ENCODE data around the gene HOXB7. TPM values are rescaled to one million over a fixed set of nuclear protein-coding genes. Genes with fewer than 3 reads are reported as not detected.

Gene HOXB7
- total and polyA plus RNA-seq, 2 experiments from 2014 or later, result not detected

DNA sequence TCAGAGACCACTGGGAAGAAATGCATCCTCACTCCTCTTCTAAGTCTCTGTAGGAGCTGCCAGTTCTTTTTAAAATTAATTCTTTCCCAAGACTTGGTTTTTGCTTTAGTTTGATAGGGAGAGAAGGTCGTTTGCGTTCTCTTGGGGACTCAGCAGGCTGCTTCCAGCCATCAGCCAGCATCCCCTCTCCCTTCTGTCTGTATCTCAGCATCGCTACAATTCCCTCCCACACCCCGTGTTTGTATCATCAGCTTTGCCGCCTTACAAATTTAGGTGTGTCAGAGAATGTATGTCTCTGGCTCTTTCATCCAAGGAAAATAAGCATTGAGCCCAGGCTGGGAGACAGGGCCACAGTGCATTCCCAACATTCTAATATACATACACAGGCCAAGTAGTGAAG, 11.5 kb downstream of the HOXB7 start:
- Histone ChIP-seq H3K27ac (ENCODE audit: low read depth) (no peak overlapping the region), H3K79me2 (replicated peaks; ENCODE audit: insufficient read depth) (no peaks in the 10 kb centered on the region), H3K27me3 (ENCODE audit: insufficient read depth) (peaks cover 100% of the 10 kb centered on the region), H2AFZ (no peak overlapping the region), H3K36me3 (ENCODE audit: insufficient read depth) (no peaks in the 10 kb centered on the region), H3K4me2 (no peak overlapping the region), H3K9me2 (ENCODE audit: insufficient read depth) (no peaks in the 10 kb centered on the region), H4K20me1 (replicated peaks; ENCODE audit: insufficient read depth) (peaks cover 66% of the 10 kb centered on the region), H3K4me3 (no peak overlapping the region), H3F3A (replicated peaks; ENCODE audit: low read depth) (peaks cover 64% of the 10 kb centered on the region), H3K4me1 (ENCODE audit: insufficient read depth) (peaks cover 49% of the 10 kb centered on the region)
- peaks cover 4% of the 10 kb centered on the region; the same call in 1 of the 3 replicates for H3K9me3 Mint-ChIP-seq
- H3K27me3 Mint-ChIP-seq (ENCODE audit: insufficient read depth, low read depth, poor library complexity), result peaks cover 100% of the 10 kb centered on the region
- no peak for TF ChIP-seq ZNF331 (CRISPR knock-in tag; IDR thresholded peaks at IDR 0.05; ENCODE audit: low read depth)
- TF ChIP-seq STAT1 (IDR thresholded peaks at IDR 0.05; ENCODE audit: unreplicated experiment), result no peak
- TF ChIP-seq EZH2 (IDR thresholded peaks at IDR 0.05; ENCODE audit: low read depth, unreplicated experiment), result peak; percentile 92
- TF ChIP-seq JUNB (IDR thresholded peaks at IDR 0.05; ENCODE audit: unreplicated experiment), result no peak
- no peak for TF ChIP-seq ZNF114 (CRISPR knock-in tag; IDR thresholded peaks at IDR 0.05)
- peaks cover 3% of the 10 kb centered on the region; the same call in 1 of the 3 replicates for H3K36me3 Mint-ChIP-seq (ENCODE audit: low read depth)
- DNase-seq (ENCODE audit: low spot score) (no peak), ATAC-seq (no peak)
- no peak overlapping the region for H3K4me3 Mint-ChIP-seq
- peaks cover 27% of the 10 kb centered on the region for H3K4me1 Mint-ChIP-seq
- H3K27ac Mint-ChIP-seq, result no peak overlapping the region

DNA sequence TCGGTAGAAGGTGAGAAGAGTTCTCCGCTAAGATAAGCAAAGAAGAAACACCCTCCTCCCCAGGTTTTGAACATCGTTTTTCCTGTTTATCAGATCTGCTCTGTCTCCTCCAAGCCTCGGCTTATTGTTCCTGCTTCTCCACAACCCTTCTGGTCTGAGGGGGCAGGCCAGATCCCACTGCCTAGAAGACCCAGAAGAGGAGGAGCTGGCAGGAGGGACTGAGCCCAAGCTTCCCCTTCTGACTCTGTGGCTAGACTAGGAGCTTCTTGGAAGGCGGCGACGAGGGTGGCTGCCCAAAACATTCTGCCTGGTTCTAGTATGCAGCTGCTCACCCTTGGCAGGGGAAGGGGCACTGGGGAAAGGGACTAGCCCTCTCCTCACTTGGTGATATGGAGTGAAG, 12.1 kb downstream of the HOXB7 start:
- peaks cover 63% of the 10 kb centered on the region for H4K20me1 ChIP-seq (replicated peaks; ENCODE audit: insufficient read depth)
- H3K27me3 ChIP-seq (ENCODE audit: insufficient read depth), result peaks cover 100% of the 10 kb centered on the region
- H3F3A ChIP-seq (replicated peaks; ENCODE audit: low read depth), result peaks cover 63% of the 10 kb centered on the region
- H3K9me2 ChIP-seq (ENCODE audit: insufficient read depth), result no peaks in the 10 kb centered on the region
- H3K9me3 Mint-ChIP-seq, result peaks cover 4% of the 10 kb centered on the region; the same call in 1 of the 3 replicates
- peak; percentile 62 for TF ChIP-seq EZH2 (IDR thresholded peaks at IDR 0.05; ENCODE audit: low read depth, unreplicated experiment)
- no peak for TF ChIP-seq NANOG (IDR thresholded peaks at IDR 0.05; ENCODE audit: borderline replicate concordance)
- no peak overlapping the region for H3K27ac Mint-ChIP-seq
- no peak for DNase-seq (ENCODE audit: low spot score)
- no peak overlapping the region for H2AFZ ChIP-seq
- H3K36me3 Mint-ChIP-seq (ENCODE audit: low read depth), result peaks cover 3% of the 10 kb centered on the region; the same call in 1 of the 3 replicates
- H3K4me2 ChIP-seq, result no peak overlapping the region
- ATAC-seq, result no peak
- no peaks in the 10 kb centered on the region for H3K36me3 ChIP-seq (ENCODE audit: insufficient read depth)
- H3K4me3 Mint-ChIP-seq, result no peak overlapping the region
- H3K4me3 ChIP-seq, result no peak overlapping the region
- peaks cover 31% of the 10 kb centered on the region for H3K4me1 Mint-ChIP-seq
- no peak overlapping the region for H3K27ac ChIP-seq (ENCODE audit: low read depth)
- H3K79me2 ChIP-seq (replicated peaks; ENCODE audit: insufficient read depth), result no peaks in the 10 kb centered on the region
- H3K4me1 ChIP-seq (ENCODE audit: insufficient read depth), result peaks cover 49% of the 10 kb centered on the region
- H3K27me3 Mint-ChIP-seq (ENCODE audit: insufficient read depth, low read depth, poor library complexity), result peaks cover 100% of the 10 kb centered on the region

DNA sequence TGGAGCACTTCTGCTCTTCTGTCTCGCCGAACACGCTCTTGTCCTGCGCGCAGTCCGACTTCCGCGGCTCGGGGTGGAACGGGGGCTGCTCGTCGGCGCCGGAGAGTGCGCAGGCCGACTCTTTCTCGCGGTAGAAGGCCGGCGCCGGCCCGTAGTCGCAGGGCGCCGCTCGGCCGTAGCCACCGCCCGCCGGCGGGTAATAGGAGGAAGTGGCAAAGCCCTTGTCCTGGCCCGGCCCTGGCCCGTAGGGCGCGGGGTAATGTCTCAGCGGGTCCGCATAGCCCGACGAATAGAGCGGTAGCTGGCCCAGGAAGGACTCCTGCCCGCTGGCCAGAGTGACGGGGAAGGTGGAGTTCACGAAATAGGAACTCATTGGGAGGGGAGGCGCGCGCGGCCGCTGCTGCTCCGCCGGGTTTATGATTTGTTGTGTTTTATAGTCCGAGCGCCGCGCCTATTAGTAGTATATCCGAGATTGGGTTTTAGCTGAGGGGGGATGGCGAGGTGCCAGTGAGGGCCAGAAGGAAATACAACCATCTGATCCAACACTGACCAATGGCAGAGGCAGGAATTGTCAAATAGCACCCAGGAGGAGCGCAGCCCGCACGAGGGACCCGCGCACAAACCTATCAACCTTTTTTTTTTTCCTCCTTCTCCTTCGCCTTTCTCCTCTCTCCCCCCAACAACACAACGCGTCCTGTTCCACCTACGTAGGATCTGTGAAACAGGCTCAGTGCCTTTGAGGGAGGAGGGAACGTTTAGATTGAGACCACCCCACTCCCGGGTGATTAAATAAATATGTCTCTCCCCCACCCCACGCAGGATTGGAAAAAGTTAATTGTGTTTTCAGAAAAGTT, 12.8 kb downstream of the HOXB7 start:
- peaks cover 35% of the 10 kb centered on the region for H3K4me1 Mint-ChIP-seq
- H3K4me3 Mint-ChIP-seq, result peak overlapping the region; percentile 42; the same call in 2 of the 3 replicates
- Histone ChIP-seq H3K79me2 (replicated peaks; ENCODE audit: insufficient read depth) (no peaks in the 10 kb centered on the region), H3K27ac (ENCODE audit: low read depth) (no peak overlapping the region), H3K27me3 (ENCODE audit: insufficient read depth) (peaks cover 100% of the 10 kb centered on the region), H3K4me1 (ENCODE audit: insufficient read depth) (peaks cover 51% of the 10 kb centered on the region), H3K9me2 (ENCODE audit: insufficient read depth) (no peaks in the 10 kb centered on the region), H3K4me2 (peak overlapping the region; percentile 60), H4K20me1 (replicated peaks; ENCODE audit: insufficient read depth) (peaks cover 56% of the 10 kb centered on the region), H3K36me3 (ENCODE audit: insufficient read depth) (no peaks in the 10 kb centered on the region), H2AFZ (no peak overlapping the region), H3K4me3 (peak overlapping the region; percentile 38), H3F3A (replicated peaks; ENCODE audit: low read depth) (peaks cover 61% of the 10 kb centered on the region)
- peaks cover 3% of the 10 kb centered on the region; the same call in 1 of the 3 replicates for H3K36me3 Mint-ChIP-seq (ENCODE audit: low read depth)
- H3K27ac Mint-ChIP-seq, result no peak overlapping the region
- DNase-seq (ENCODE audit: low spot score), result peak; percentile 65
- ATAC-seq, result peak; percentile 7
- TF ChIP-seq, protein P1, sequence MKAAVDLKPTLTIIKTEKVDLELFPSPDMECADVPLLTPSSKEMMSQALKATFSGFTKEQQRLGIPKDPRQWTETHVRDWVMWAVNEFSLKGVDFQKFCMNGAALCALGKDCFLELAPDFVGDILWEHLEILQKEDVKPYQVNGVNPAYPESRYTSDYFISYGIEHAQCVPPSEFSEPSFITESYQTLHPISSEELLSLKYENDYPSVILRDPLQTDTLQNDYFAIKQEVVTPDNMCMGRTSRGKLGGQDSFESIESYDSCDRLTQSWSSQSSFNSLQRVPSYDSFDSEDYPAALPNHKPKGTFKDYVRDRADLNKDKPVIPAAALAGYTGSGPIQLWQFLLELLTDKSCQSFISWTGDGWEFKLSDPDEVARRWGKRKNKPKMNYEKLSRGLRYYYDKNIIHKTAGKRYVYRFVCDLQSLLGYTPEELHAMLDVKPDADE (IDR thresholded peaks at IDR 0.05), result no peak
- TF ChIP-seq JUNB (IDR thresholded peaks at IDR 0.05; ENCODE audit: unreplicated experiment), result no peak
- TF ChIP-seq EZH2 (IDR thresholded peaks at IDR 0.05; ENCODE audit: low read depth, unreplicated experiment), result peak; percentile 98
- no peak for TF ChIP-seq CREB1 (CRISPR knock-in tag; IDR thresholded peaks at IDR 0.05; ENCODE audit: low read depth)
- TF ChIP-seq POLR2AphosphoS5 (IDR thresholded peaks at IDR 0.05; ENCODE audit: low read depth), result no peak
- TF ChIP-seq, protein P2, sequence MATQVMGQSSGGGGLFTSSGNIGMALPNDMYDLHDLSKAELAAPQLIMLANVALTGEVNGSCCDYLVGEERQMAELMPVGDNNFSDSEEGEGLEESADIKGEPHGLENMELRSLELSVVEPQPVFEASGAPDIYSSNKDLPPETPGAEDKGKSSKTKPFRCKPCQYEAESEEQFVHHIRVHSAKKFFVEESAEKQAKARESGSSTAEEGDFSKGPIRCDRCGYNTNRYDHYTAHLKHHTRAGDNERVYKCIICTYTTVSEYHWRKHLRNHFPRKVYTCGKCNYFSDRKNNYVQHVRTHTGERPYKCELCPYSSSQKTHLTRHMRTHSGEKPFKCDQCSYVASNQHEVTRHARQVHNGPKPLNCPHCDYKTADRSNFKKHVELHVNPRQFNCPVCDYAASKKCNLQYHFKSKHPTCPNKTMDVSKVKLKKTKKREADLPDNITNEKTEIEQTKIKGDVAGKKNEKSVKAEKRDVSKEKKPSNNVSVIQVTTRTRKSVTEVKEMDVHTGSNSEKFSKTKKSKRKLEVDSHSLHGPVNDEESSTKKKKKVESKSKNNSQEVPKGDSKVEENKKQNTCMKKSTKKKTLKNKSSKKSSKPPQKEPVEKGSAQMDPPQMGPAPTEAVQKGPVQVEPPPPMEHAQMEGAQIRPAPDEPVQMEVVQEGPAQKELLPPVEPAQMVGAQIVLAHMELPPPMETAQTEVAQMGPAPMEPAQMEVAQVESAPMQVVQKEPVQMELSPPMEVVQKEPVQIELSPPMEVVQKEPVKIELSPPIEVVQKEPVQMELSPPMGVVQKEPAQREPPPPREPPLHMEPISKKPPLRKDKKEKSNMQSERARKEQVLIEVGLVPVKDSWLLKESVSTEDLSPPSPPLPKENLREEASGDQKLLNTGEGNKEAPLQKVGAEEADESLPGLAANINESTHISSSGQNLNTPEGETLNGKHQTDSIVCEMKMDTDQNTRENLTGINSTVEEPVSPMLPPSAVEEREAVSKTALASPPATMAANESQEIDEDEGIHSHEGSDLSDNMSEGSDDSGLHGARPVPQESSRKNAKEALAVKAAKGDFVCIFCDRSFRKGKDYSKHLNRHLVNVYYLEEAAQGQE (IDR thresholded peaks at IDR 0.05; ENCODE audit: unreplicated experiment), result no peak
- peak; percentile 73 for TF ChIP-seq EZH2phosphoT487 (IDR thresholded peaks at IDR 0.05; ENCODE audit: unreplicated experiment)
- no peaks in the 10 kb centered on the region; the same call in 2 of the 3 replicates for H3K9me3 Mint-ChIP-seq
- H3K27me3 Mint-ChIP-seq (ENCODE audit: insufficient read depth, low read depth, poor library complexity), result peaks cover 100% of the 10 kb centered on the region

Data from GM23338 (cell line).